Activated gamma-delta T cell treated with Interleukin-2 at 50 U/mL for 16 hours (primary cell): Measurements from ENCODE around the gene G6PC3.
"Not testable (repeated sequence)": the region's sequence is repeated elsewhere in the genome, so short reads cannot be mapped to it uniquely, and the experiment has no call there.

ENCODE experiments used
- DNase-seq: peaks from one replicate; pipeline ENCODE4 v3.0.0-alpha.2; 2020

G6PC3 gene

DNA sequence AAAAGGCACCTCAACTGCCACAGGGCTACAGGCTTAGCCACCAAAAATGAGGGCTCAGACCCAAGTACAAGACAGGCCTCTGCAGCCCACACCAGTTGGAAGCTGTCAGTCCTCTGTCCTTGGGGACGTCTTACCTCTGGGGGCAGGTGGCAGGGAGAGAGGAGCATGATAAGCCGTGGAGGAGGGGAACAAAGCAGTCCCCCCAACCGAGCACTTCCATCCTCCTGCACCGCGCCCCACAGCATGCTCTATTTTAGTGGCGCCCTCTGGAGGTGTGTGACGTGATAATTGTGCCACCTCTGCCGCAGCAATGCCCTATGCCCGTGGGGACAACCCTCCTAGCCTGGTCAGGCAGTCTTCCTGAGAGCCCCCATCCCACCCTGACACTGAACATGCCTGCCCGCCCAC, 13.6 kb downstream of the G6PC3 start:
- no peak for DNase-seq

DNA sequence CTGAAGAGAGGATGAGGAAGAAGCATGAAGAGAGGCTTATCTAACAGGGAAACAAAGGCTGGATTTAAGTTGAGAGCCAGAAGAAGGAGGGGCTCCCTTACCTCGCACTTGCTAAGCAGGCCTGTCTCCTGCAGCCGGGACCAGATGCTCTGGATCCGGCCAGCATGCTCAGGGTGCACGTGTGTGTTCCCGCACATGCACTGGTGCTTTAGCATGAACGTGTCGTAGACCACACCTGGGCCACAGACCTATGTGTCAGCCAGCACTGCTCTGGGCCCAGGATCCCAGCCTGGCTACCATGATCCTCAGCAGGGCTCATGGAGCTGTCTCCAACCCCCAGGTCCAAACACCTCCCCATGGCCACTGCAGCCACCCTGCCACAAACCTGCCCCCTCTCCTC, 14.4 kb downstream of the G6PC3 start:
- no peak for DNase-seq

DNA sequence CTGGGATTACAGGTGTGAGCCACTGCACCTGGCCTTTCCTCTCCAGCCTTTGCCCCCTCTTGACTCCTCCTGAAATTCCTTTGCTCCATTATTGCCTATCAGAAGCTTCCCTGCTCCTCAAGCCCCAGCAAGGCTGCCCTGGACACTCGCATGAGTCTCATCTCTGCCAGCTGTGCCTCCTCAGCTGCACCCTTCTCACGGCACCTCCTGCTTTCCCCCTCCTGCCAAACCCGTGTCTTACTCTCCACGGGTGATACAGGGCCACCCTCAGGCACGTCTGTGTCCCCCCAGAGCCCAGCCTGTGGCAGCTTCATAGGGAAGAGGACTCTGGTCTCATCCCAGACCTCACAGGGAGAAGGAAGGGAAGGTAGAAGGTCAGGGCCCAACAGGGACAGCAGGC, 15.4 kb downstream of the G6PC3 start:
- no peak for DNase-seq

DNA sequence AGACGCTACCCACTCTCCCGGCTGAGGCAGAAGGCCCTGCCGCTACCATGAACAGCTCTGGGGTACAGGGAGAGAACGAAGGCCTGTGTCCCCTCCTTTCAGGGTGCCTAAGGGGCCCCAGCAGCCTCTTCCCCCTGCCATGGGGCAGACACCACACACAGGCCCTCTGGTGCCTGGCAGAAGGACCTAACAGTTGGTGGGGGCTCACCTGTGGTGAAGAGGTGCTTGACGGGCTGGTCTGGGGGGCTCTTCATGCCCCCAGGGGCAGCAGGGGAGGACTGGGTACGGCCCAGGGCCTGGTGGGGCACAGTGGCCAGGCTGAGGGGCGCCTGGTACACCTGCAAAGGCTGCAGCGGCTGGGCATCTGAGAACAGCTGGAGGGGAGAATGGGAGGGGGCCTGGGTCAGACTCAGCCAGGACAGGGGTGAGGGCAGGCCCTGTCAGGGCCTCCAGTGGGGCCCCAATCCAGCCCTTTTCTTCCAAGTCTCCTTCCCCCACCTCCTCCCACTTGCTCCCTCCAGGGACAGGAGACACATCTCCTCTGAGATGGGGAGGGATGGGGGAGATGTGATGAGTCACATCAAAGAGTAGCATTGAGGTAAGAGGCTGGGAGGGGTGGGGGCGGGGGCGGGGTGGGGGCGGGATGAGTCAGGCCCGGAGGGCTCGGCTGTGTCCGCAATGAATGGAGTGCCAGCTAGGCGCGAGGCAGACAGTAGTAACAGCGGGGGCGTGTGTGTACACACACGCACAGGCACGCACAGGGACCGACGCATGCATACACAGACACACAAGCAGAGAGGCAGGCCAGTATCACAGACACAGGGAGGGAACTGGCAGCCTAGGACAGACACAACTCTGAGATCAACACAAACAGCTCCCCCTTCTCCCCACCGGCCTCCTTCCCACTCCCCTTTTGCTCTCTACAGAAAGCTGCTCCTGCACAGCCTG, 16.1 kb downstream of the G6PC3 start:
- no peak for DNase-seq

DNA sequence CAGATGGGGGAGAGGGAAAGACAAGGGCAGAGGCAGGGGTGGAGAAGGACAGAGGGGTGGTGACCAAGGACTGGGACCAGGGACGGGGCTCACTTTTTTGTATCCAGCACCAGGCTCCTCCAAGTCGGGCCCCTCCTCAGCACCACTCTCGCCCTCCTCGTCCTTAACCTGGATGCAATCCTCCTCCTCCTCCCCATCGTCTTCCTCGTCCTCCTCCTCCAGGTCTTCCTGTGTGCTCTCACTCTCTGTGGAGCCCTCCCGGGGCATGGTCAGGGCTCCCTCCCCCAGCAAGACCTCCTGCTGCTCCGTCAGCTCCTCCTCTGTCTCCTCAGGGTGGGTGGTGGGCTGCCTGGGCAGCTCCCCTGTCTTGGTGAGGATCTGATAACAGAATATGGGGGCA, 16.8 kb downstream of the G6PC3 start:
- no peak for DNase-seq

DNA sequence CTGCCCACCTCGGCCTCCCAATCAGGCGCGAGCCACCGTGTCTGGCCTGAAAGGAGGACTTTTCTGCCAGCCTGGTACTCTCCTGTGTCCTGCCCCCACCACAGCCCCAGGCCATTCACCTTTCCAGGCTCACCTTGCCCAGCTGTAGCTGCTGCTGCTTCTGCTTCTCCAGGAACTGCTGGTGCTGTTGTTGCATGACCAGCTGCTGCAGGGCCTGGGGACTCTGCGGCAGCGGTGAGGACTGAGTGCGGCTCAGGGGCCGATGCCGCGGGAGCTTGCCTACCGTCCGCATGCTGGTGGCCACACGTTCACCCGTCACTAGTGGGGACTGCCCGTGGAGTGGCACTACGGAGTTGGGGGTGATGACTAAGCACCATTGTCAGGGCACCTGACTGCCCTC, 17.7 kb downstream of the G6PC3 start:
- DNase-seq, result no peak

DNA sequence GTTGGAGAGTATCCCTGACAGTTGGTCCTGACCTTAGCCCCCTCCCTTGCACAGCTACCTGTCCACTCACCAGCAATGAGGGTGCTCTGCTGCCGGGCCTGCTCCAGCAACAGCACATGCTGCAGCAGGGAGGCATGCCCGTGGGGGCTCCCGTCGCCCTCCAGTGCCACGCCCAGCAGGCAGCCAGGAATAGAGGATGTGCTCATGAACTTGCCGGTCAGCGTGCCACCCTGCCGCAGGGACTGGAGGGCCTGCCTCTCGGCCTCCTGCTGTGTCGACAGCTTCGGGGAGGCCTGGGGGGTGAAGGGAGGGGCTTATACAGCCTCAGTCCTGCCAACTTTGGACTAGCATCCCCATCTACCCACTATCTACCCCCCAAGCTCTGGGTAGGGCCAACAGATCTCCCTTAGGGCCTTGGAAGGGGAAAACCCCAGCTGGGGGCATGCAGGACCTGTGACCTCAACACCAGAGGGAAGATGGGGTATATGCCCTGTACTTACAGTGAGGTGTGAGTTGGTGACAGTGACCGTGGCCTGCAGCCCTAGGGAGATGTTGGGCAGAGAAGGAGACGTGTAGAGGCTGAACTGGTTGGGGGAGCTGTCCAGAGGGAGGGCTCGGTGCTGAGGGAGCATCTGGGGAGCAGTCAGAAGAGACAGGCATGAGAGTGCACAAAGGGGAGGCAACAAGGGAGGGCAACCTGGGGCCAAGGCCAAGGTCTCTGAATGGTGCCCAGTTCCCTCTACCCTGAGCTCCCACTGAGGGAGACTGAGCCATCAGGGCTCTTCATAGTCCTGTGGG, 20.9 kb downstream of the G6PC3 start:
- no peak for DNase-seq

DNA sequence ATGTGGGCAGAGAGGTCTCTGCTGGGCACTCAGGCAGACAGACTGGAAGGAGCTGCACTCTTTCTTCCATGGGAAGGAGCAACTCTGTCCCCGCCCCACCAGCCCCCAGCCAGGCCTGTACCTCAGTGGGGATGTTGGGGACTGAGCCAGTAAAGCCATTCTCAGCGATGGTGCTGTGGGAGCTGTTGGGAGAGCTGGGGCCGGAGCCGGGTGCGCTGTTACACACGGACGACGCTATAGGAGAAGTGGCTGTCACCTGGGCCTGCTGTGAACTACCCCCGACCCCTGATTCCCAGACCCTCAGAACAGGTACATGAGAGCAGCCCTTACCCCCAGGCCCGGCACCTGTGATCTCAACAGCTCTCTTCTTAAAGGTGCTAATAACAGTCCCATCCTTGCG, 21.5 kb downstream of the G6PC3 start:
- DNase-seq, result no peak

DNA sequence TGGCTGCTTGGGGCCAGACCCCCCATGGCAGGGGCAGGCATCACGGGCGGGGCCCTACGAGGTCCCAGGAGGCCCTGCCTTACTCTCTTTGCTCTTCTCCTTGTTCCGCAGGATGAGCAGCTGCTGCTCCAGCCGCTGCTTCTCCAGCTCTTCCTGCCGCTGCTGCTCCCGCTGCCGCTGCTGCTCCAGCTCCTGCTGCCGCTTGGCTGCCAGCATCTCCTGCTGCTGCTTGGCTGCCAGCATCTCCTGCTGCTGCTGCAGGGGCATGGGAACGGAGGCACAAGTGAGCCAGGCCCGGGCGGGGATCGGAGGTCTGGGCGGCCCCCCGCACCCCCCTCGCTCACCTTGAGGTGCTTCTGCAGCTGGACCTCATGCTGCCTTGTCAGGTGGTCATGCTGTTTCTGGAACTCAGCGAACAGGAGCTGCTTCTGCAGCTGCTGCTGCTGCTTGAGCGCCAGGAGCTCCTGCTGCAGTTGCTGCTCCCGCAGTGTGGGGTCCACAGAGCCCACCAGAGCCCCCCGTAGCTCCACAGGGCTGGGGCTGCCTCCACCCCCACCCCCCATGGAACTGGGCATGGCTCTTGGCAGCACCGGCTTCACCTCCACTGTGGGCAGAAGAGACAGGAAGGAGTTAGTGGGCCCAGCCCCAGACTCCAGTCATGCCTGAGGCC, 22.8 kb downstream of the G6PC3 start:
- no peak for DNase-seq

DNA sequence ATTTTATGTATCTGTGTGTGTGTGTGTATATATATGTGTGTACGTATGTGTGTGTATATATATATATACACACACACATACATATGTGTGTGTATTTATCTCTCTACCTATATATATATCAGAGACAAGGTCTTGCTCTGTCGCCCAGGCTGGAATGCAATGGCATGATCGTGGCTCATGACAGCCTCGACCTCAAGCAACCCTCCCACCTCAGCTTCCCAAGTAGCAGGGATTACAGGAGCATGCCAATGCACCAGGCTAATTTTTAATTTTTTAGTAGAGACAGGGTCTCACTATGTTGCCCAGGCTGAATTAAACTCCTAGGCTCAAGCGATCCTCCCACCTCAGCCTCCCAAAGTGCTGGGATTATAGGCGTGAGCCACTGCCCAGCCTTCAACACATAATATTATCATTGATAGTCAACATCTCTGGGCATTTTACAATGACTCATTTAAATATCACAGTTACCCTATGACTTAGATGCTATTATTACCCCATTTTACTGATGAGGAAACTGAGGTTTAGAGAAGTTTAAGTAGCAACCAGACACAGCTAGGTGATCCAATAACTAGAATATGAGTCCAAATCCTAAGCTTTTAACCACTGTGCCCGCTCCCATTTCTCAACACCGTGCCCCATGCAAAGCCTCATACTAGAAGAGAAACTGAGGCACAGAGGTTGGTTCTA, 24.3 kb downstream of the G6PC3 start:
- DNase-seq, result no peak

DNA sequence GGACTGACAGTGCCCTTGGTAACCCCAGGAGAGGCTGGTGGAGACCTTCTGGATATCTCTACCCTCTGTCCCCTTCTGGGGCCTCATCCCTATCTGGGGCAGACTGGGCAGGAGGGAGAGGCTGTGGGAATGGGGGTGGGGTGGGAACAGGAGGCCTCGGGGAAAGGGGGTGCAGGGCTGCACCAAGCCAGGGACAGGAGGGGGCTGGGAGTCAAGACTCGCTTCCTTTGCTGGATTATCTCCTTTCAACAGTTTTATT, 24.8 kb downstream of the G6PC3 start:
- no peak for DNase-seq

DNA sequence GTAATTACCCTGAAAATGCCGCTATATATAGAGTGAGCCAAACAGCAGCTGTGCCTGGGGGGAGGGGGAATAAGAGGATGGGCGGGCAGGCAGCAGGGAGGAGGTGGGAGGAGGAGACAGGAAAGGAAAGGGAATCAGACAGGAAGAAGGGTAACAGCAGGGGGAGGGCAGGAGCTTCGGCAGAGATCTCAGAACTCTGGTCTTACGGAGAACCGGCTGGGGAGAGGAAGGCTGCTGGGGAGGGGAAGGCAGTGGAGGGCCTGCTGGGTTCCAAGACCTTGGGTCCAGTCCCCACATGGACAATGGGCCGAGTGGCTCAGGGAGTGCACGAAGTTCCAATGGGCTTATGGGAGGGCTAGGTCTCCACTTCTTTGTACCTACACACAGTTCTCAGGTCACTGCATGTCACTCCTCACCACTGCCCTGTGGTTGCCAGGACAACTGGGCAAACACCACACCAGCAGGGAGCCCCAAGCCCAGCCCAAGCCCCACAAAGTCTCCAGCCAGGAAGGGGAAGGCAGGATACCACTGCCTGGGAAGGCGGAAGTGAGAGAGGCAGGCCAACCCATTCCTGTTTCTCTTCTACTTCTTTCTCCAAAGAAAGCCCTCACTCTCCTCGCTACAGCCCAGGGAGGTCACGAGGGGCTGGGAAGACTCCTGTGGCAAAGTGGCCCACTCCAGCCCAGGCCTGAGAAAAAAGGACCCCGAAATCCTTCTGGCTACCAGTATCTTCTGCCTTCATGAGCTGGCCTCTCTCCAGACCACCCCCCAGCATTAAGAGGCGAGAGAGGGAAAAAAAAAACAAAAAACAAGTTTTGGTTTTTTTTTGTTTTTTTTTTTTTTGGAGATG, 25.3 kb downstream of the G6PC3 start:
- DNase-seq, result no peak

DNA sequence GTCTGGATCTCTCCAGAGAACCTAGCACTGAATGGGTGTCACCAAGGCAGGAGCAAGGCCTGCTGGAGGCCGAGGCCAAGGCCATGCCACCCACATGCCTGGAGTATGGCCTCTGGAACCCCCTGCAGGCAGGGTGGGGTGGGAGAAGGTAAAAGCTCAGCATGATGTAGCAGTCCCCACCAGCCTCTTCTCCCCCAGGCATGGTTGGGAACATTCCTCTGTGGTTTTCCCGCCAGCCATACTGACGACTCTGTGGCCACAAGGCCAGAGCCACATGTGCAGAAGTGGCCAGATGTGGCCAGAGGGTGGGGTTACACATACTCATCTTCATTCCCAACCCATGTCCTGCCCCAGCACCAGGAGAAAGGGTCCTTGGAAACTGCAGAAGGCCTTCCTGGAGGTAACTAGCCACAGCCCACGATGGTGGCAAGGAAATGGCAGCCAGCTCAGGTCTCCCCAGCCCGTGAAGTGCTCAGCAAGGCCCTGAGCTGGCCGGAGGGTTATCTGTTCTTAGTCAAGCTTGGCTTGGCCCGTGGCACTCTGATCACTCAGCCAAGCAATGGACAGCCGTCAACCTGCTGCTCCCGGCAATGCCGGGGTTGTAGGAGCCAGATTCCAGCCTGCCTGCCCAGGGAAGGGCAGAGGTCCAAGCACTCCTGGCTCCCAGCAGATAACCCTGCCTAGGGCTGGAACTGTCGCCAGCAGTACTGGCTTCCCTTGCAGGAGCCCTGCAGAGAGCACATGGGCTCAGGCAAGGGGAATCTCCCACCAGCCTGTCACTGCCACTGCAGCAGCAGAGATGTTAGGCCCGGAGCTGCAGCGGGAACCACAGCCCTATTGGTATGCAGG, 26.8 kb downstream of the G6PC3 start:
- no peak for DNase-seq

DNA sequence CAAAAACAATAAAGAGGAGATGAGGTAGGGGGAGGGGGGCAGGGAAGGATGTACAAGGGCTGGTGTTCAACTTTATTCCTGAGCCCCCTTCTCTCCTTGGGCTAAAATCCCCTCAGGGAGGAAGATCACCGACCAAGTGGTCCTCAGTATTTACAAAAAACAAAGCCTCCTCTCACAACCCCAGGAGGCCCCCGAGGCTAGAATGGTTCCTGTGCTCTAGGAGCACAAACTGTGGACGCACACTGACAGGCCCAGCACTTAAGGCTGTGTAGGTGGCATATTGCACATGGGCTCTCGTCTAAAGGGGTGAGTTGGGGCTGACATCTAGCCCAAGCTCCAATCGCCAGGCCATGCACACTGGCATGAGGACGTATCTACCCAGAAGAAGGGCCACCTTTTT, 31.3 kb downstream of the G6PC3 start:
- DNase-seq, result not testable (repeated sequence)

DNA sequence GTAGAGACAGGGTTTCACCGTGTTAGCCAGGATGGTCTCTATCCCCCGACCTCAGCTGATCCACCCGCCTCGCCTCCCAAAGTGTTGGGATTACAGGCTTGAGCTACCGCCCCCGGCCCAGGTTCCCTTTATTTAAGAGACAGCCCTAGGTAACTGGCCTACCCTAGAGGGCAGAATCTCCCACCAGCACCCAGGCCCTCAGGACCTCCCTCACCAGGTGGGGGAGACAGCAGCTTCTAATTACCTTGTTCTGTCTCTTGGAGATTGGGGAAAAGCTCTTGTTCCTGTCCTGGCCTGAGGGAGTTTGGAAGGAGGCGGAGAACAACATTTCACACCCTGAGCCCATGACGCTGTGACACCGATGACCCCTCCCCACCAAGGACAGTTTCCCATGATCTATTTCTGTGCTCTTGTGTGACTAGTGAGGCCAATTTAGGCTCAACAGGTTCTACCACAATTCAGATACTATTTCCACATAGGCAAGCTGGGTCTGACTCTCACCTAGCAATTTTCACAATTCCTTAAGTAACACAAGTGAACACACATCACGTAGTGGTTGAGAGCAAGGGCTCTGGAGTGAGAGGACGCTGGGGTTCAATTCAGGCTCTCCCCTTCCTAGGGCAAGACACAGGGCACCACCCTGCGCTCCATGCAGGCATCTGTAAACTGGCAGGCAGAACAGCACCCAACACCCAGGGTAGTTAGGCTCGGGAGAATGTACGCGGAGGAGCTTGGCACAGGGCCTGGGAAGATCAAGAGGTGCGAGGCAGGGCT, 32.5 kb downstream of the G6PC3 start:
- DNase-seq, result no peak

DNA sequence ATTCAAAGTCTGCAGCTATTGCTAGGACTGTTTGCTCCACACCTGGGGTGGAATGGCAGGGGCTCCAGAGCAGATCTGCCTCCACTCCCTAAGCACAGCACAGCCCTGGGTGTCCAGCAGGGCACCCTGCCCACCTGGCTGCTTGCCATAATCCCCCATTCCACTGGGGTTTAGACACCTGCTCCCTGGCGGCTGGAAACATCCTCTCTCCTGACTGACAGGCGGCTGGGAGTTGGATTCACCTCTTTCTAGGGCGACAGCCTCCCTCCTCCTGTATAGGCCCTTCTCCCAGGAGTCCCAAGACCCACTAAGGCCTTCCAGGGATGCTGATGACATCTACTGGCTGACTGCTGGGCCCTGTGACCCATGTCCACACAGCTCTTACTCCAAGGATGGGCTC, 34.9 kb downstream of the G6PC3 start:
- no peak for DNase-seq

DNA sequence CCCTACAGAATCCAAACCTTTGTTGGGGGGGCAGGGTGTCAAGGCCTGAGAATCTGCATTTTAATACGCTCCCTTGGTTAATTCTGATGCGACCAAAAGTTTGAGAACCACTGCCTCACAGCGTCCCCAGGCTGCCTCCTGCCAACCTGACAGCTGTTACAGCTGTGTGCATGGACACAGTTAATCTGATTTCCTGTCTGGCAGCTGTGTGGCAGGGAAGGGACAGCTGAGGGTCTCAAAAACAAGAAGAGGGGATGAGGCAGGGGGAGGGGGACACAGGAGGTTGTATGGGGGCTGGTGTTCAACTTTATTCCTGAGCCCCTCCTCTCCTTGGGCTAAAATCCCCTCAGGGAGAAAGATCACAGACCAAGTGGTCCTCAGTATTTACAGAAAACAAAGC, 35.4 kb downstream of the G6PC3 start:
- no peak for DNase-seq

DNA sequence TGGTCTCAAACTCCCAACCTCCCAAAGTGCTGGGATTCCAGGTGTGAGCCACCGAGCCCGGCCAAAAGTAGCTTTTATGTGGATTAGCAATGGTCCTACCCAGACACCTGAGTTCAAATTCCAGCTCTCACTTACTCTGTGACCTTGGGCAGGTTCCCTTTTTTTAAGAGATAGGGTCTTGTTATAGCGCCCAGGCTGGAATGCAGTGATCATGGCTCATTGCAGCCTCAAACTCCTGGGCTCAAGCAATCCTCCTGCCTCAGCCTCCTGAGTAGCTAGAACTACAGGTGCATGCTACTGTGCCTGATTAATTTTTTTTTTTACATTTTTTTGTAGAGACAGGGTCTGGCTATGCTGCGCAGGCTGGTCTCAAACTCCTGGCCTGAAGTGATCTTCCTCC, 36.3 kb downstream of the G6PC3 start:
- DNase-seq, result no peak

DNA sequence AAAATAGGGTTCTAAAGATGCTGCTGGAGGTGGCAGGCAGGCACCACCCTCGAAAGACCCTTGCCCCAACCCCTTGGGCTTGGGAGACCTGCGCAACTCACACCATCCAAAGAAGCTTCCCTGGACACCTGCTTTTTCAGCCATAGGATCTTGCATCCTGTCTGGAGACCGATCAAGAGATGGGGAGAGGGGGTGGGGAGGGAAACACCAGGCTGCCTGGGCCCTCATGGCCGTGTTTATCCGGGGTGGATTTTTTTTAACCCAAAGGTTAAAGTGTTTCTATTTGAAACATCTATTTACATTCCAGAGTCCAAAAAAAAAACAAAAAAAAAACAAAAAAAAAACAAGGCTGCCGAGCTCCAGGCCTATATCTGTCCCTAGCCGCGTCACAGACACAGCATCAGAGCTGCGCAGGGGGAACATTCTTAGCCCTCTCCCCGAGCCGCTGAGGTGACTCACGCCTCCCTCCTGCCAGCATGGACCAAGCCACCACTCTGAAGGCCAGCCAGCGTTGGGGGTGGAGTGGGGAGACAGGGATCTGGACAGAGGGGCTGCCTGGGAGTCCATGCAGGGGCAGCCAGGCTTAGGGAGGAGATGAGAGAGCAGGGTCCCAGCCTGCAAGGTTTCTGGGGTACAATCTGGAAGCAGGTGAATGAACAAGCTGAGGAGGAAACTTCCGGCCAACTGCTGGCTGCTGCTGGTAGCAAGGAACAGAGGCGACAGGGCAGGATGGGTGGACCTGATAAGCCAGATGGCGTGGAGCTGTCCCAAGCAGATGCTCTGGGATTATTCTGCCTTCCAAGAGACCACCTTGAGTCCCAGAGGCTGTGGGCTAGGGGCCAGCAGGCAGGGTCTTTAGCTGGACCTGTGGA, 38.1 kb downstream of the G6PC3 start:
- DNase-seq, result no peak

DNA sequence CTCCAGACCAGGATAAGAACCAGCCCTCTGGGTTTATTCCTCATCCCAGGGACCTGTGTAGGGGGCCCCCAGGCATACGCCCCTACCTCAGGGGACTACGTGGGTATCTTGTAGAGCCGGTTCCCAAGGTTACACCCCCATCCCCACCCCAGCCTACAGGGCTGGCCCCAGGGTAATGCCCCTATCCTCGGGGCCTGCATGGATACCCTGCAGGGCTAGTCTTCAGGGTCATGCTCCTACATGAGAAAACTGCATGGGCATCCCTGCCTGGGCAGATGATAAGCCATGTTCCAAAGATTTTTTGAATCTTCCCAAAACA, 38.7 kb downstream of the G6PC3 start:
- DNase-seq, result no peak
